Measurements from ENCODE around the gene ELAPOR1.

Gene ELAPOR1

DNA sequence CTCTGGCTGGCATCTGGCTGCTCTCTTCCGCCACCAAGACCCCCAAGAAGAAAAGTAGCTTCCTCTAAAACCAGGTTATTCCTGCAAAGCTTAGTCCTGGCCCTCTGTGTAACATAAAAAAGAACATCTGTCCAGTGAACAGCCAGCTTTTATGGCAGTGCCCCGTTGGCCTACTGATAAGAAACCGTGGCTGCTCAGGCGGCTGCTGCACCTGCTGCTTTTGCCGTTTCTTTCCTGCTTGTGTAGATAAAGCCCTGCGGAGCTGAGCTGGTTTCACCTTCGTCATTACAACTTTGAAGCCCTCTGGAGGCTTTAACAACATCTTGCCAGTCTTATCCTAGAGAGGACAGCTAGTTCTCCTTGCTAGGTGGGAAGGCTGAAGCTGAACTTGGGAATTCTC is 20.5 kb downstream of the ELAPOR1 start:
- CTCF ChIA-PET, result interaction anchor here (0.8 to 1.6 kb wide), 7 partner anchors 12 to 59 kb away, joined by 3 to 4 read pairs (median 3); no protein-coding TSS in a partner anchor
- H3K36me3 ChIP-seq (ENCODE audit: control insufficient read depth in 4 of 4, insufficient read depth in 4 of 4, low read length in 3 of 4), result no peaks in the 10 kb centered on the region
- POLR2A ChIA-PET, result no interaction called here
- H3K9me3 ChIP-seq (ENCODE audit: control extremely low read depth in 1 of 5, control insufficient read depth in 4 of 5, insufficient read depth in 2 of 5, low read depth in 1 of 5, low read length in 4 of 5), result no peaks in the 10 kb centered on the region
- DNase-seq, result peak; percentile 81 to 97 (median 95)
- peak overlapping the region in 4 of 7 experiments; percentile 6 to 57 (median 19) for H3K4me3 ChIP-seq (ENCODE audit: control insufficient read depth in 1 of 7, extremely low read depth in 1 of 7, insufficient read depth in 4 of 7, low read depth in 2 of 7, low read length in 6 of 7)
- H3K27ac ChIP-seq (ENCODE audit: insufficient read depth in 1 of 2, low read depth in 1 of 2, low read length in 2 of 2, poor library complexity in 1 of 2, severe bottlenecking in 2 of 2), result no peak overlapping the region
- WGBS (ENCODE audit: insufficient coverage), result 3% methylated on average over 7 of the region's 7 CpGs
- H3K27me3 ChIP-seq (replicated peaks in 2 of 5; ENCODE audit: control insufficient read depth in 4 of 5, insufficient read depth in 5 of 5, low read length in 4 of 5), result no peaks in the 10 kb centered on the region
- peaks cover 14 to 20% (median 16%) of the 10 kb centered on the region in 4 experiments for H3K4me1 ChIP-seq (ENCODE audit: control extremely low read depth in 1 of 4, control insufficient read depth in 4 of 4, insufficient read depth in 4 of 4, low read length in 3 of 4)

DNA sequence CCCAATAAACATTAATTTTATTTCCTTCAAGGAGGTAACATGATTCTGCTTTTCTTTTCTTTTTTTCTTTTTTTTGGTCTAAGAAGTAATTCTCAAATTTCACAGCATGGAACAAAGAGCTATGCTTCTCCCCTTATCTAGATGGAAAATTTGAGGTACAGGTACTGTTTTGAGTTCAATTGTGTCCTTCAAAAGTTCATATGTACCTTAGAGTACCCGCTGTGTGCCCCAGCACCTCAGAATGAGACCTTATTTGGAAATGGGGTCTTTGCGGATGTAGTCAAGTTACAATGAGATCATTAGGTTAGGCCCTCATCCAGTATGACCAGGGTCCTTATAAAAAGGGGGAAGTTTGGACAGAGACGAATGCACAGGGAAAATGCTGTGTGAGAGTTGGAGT is 22.0 kb downstream of the ELAPOR1 start:
- ChIA-PET POLR2A (no interaction called here), CTCF (interaction anchor here (0.9 kb wide), 1 partner anchor 38 kb away, joined by 3 read pairs; no protein-coding TSS in a partner anchor)
- no peaks in the 10 kb centered on the region for H3K36me3 ChIP-seq (ENCODE audit: control insufficient read depth in 4 of 4, insufficient read depth in 4 of 4, low read length in 3 of 4)
- DNase-seq, result no peak
- peaks cover 14 to 20% (median 16%) of the 10 kb centered on the region in 4 experiments for H3K4me1 ChIP-seq (ENCODE audit: control extremely low read depth in 1 of 4, control insufficient read depth in 4 of 4, insufficient read depth in 4 of 4, low read length in 3 of 4)
- H3K27ac ChIP-seq (ENCODE audit: insufficient read depth in 1 of 2, low read depth in 1 of 2, low read length in 2 of 2, poor library complexity in 1 of 2, severe bottlenecking in 2 of 2), result no peak overlapping the region
- H3K9me3 ChIP-seq (ENCODE audit: control extremely low read depth in 1 of 5, control insufficient read depth in 4 of 5, insufficient read depth in 2 of 5, low read depth in 1 of 5, low read length in 4 of 5), result no peaks in the 10 kb centered on the region
- H3K4me3 ChIP-seq (ENCODE audit: control insufficient read depth in 1 of 7, extremely low read depth in 1 of 7, insufficient read depth in 4 of 7, low read depth in 2 of 7, low read length in 6 of 7), result no peak overlapping the region
- peaks cover 0 to 3% (median 0%) of the 10 kb centered on the region in 5 experiments for H3K27me3 ChIP-seq (replicated peaks in 2 of 5; ENCODE audit: control insufficient read depth in 4 of 5, insufficient read depth in 5 of 5, low read length in 4 of 5)
- 89% methylated on average over 3 of the region's 3 CpGs for WGBS (ENCODE audit: insufficient coverage)

DNA sequence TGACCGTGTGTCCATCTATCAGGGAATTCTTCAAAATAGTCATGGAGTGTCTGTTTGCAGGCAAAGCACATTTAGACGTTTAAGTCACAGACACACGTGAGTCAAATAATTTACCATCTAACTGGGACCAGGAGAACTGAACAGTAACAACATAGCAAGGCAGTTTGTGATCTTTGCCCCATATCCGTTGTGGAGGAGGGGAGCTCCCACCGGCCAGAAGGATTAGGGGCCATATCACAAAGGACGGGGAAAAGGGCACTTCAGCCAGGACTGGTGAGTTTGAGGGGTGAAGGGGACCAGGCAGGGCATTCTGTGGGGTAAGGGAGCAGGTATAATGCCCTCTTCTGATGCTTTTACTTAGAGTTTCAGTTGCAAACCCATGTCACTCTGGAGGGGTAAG is 22.9 kb downstream of the ELAPOR1 start:
- WGBS (ENCODE audit: insufficient coverage), result 97% methylated on average over 4 of the region's 6 CpGs
- Histone ChIP-seq H3K4me3 (ENCODE audit: control insufficient read depth in 1 of 7, extremely low read depth in 1 of 7, insufficient read depth in 4 of 7, low read depth in 2 of 7, low read length in 6 of 7) (no peak overlapping the region), H3K36me3 (ENCODE audit: control insufficient read depth in 4 of 4, insufficient read depth in 4 of 4, low read length in 3 of 4) (no peaks in the 10 kb centered on the region), H3K27ac (ENCODE audit: insufficient read depth in 1 of 2, low read depth in 1 of 2, low read length in 2 of 2, poor library complexity in 1 of 2, severe bottlenecking in 2 of 2) (no peak overlapping the region), H3K27me3 (replicated peaks in 2 of 5; ENCODE audit: control insufficient read depth in 4 of 5, insufficient read depth in 5 of 5, low read length in 4 of 5) (peaks cover 0 to 3% (median 0%) of the 10 kb centered on the region in 5 experiments), H3K9me3 (ENCODE audit: control extremely low read depth in 1 of 5, control insufficient read depth in 4 of 5, insufficient read depth in 2 of 5, low read depth in 1 of 5, low read length in 4 of 5) (no peaks in the 10 kb centered on the region), H3K4me1 (ENCODE audit: control extremely low read depth in 1 of 4, control insufficient read depth in 4 of 4, insufficient read depth in 4 of 4, low read length in 3 of 4) (peaks cover 14 to 20% (median 16%) of the 10 kb centered on the region in 4 experiments)
- POLR2A ChIA-PET, result no interaction called here
- no peak for DNase-seq
- CTCF ChIA-PET, result interaction anchor here (0.9 kb wide), 1 partner anchor 10 kb away, joined by 3 read pairs; no protein-coding TSS in a partner anchor

DNA sequence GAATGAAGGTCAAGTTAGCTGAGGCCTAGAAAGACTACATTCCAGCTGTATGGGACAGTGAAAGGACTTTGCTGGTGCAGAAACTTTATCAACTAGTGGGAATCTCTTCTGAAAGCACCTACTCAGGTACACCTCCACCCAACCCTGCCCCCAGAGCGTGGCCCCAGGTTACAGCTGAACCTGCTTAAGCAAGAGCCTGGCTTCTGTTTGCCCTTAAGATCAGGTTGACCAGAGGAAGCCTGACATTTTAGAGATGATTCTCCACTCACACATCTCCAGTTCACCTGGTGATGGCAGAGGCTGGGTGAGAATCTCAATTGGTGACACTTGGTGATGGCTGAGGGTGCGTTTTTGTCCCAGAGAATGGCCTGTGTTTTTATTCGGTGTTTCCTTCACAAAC is 24.0 kb downstream of the ELAPOR1 start:
- WGBS (ENCODE audit: insufficient coverage), result 100% methylated on average over 3 of the region's 3 CpGs
- Histone ChIP-seq H3K27ac (ENCODE audit: insufficient read depth in 1 of 2, low read depth in 1 of 2, low read length in 2 of 2, poor library complexity in 1 of 2, severe bottlenecking in 2 of 2) (no peak overlapping the region), H3K27me3 (replicated peaks in 2 of 5; ENCODE audit: control insufficient read depth in 4 of 5, insufficient read depth in 5 of 5, low read length in 4 of 5) (peaks cover 0 to 3% (median 0%) of the 10 kb centered on the region in 5 experiments), H3K9me3 (ENCODE audit: control extremely low read depth in 1 of 5, control insufficient read depth in 4 of 5, insufficient read depth in 2 of 5, low read depth in 1 of 5, low read length in 4 of 5) (no peaks in the 10 kb centered on the region), H3K4me1 (ENCODE audit: control extremely low read depth in 1 of 4, control insufficient read depth in 4 of 4, insufficient read depth in 4 of 4, low read length in 3 of 4) (peaks cover 14 to 20% (median 16%) of the 10 kb centered on the region in 4 experiments), H3K4me3 (ENCODE audit: control insufficient read depth in 1 of 7, extremely low read depth in 1 of 7, insufficient read depth in 4 of 7, low read depth in 2 of 7, low read length in 6 of 7) (no peak overlapping the region), H3K36me3 (ENCODE audit: control insufficient read depth in 4 of 4, insufficient read depth in 4 of 4, low read length in 3 of 4) (no peaks in the 10 kb centered on the region)
- no peak for DNase-seq
- ChIA-PET CTCF (interaction anchor here (1.0 kb wide), 1 partner anchor 26 kb away, joined by 3 read pairs; no protein-coding TSS in a partner anchor), POLR2A (no interaction called here)

DNA sequence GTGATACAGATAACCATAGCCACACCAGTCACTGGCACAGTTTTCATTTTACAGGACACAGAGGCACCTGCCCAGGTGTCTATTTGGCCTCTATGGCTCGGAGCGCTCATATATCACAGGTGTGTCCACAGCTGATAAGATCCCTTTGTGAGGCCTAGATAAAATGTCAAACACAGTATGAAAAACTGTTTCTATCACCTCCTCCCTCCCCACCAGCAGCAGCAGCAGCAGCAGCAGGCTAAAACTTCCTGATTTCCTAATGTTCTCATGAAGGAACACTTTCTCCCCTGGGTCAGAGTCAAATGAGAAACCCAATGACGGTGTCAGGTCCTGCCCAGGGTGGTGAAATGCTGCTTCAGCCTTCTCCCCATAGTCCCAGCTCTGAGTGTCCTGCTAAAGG is 24.4 kb downstream of the ELAPOR1 start:
- Histone ChIP-seq H3K4me1 (ENCODE audit: control extremely low read depth in 1 of 4, control insufficient read depth in 4 of 4, insufficient read depth in 4 of 4, low read length in 3 of 4) (peaks cover 11 to 17% (median 14%) of the 10 kb centered on the region in 4 experiments), H3K36me3 (ENCODE audit: control insufficient read depth in 4 of 4, insufficient read depth in 4 of 4, low read length in 3 of 4) (no peaks in the 10 kb centered on the region), H3K4me3 (ENCODE audit: control insufficient read depth in 1 of 7, extremely low read depth in 1 of 7, insufficient read depth in 4 of 7, low read depth in 2 of 7, low read length in 6 of 7) (no peak overlapping the region), H3K9me3 (ENCODE audit: control extremely low read depth in 1 of 5, control insufficient read depth in 4 of 5, insufficient read depth in 2 of 5, low read depth in 1 of 5, low read length in 4 of 5) (no peaks in the 10 kb centered on the region), H3K27me3 (replicated peaks in 2 of 5; ENCODE audit: control insufficient read depth in 4 of 5, insufficient read depth in 5 of 5, low read length in 4 of 5) (peaks cover 0 to 3% (median 0%) of the 10 kb centered on the region in 5 experiments), H3K27ac (ENCODE audit: insufficient read depth in 1 of 2, low read depth in 1 of 2, low read length in 2 of 2, poor library complexity in 1 of 2, severe bottlenecking in 2 of 2) (no peak overlapping the region)
- 84% methylated on average over 3 of the region's 3 CpGs for WGBS (ENCODE audit: insufficient coverage)
- no peak for DNase-seq
- ChIA-PET CTCF (interaction anchor here (1.0 kb wide), 1 partner anchor 27 kb away, joined by 3 read pairs; no protein-coding TSS in a partner anchor), POLR2A (no interaction called here)

DNA sequence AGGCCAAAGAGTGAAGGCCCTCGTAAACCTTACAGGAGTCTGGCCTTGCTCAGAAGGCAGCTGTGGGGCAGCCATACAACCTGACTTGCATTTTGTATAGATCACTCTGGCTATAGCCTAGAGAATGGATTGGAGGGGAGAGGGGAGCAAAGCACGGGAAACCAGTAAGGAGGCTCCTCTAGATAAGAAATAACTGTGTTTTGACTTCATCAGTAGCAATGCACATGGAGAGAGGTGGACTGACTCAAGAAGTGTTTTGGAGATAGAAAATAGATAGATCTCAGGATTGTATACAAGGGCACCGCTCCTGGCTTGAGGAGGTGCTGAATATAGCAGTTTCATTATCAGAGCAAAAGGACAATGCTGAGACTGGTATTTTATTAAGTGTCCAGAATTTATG is 26.5 kb downstream of the ELAPOR1 start:
- Histone ChIP-seq H3K27ac (ENCODE audit: insufficient read depth in 1 of 2, low read depth in 1 of 2, low read length in 2 of 2, poor library complexity in 1 of 2, severe bottlenecking in 2 of 2) (no peak overlapping the region), H3K27me3 (replicated peaks in 2 of 5; ENCODE audit: control insufficient read depth in 4 of 5, insufficient read depth in 5 of 5, low read length in 4 of 5) (peaks cover 0 to 3% (median 0%) of the 10 kb centered on the region in 5 experiments), H3K9me3 (ENCODE audit: control extremely low read depth in 1 of 5, control insufficient read depth in 4 of 5, insufficient read depth in 2 of 5, low read depth in 1 of 5, low read length in 4 of 5) (no peaks in the 10 kb centered on the region), H3K4me3 (ENCODE audit: control insufficient read depth in 1 of 7, extremely low read depth in 1 of 7, insufficient read depth in 4 of 7, low read depth in 2 of 7, low read length in 6 of 7) (no peak overlapping the region), H3K36me3 (ENCODE audit: control insufficient read depth in 4 of 4, insufficient read depth in 4 of 4, low read length in 3 of 4) (no peaks in the 10 kb centered on the region), H3K4me1 (ENCODE audit: control extremely low read depth in 1 of 4, control insufficient read depth in 4 of 4, insufficient read depth in 4 of 4, low read length in 3 of 4) (no peaks in the 10 kb centered on the region)
- DNase-seq, result no peak
- ChIA-PET CTCF (interaction anchor here (1.0 to 1.4 kb wide), 2 partner anchors 15 to 28 kb away, joined by 4 to 5 read pairs; a partner anchor contains a TSS), POLR2A (no interaction called here)
- 100% methylated on average over 2 of the region's 3 CpGs for WGBS (ENCODE audit: insufficient coverage)

DNA sequence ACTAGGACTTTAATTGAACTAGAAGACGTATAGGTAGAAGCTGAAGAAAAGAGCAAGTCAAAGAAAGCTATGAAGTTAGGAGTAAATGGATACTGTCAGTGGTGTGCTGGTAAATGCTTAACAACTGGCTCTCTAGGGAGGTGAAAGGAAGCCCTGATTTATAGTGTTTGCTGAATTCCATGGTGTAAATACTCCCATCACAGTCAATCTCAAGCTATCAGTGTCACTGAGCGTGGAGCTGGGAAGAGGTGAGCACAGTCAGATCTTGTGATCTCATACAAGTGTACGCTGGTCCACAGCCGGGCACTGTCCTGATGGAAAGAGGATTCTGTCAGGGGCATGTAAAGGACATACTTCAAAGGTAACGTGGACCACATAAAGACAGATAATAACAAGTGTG is 28.3 kb downstream of the ELAPOR1 start:
- ChIA-PET CTCF (interaction anchor here (1.0 kb wide), 1 partner anchor 18 kb away, joined by 3 read pairs; no protein-coding TSS in a partner anchor), POLR2A (no interaction called here)
- Histone ChIP-seq H3K9me3 (ENCODE audit: control extremely low read depth in 1 of 5, control insufficient read depth in 4 of 5, insufficient read depth in 2 of 5, low read depth in 1 of 5, low read length in 4 of 5) (no peaks in the 10 kb centered on the region), H3K4me1 (ENCODE audit: control extremely low read depth in 1 of 4, control insufficient read depth in 4 of 4, insufficient read depth in 4 of 4, low read length in 3 of 4) (no peaks in the 10 kb centered on the region), H3K36me3 (ENCODE audit: control insufficient read depth in 4 of 4, insufficient read depth in 4 of 4, low read length in 3 of 4) (no peaks in the 10 kb centered on the region), H3K27me3 (replicated peaks in 2 of 5; ENCODE audit: control insufficient read depth in 4 of 5, insufficient read depth in 5 of 5, low read length in 4 of 5) (peaks cover 0 to 10% (median 0%) of the 10 kb centered on the region in 5 experiments), H3K27ac (ENCODE audit: insufficient read depth in 1 of 2, low read depth in 1 of 2, low read length in 2 of 2, poor library complexity in 1 of 2, severe bottlenecking in 2 of 2) (no peak overlapping the region), H3K4me3 (ENCODE audit: control insufficient read depth in 1 of 7, extremely low read depth in 1 of 7, insufficient read depth in 4 of 7, low read depth in 2 of 7, low read length in 6 of 7) (no peak overlapping the region)
- WGBS (ENCODE audit: insufficient coverage), result 96% methylated on average over 4 of the region's 5 CpGs
- no peak for DNase-seq

All from common myeloid progenitor, CD34-positive (primary cell).